ENCODE measurements around the gene CD55. TPM values are rescaled to one million over a fixed set of nuclear protein-coding genes. Genes with fewer than 3 reads are reported as not detected.

CD55 gene
- total and polyA plus RNA-seq, 2 donors: 83.1 to 108 TPM

- no peak overlapping the region for H3K27ac ChIP-seq (ENCODE audit: low read depth)
Measured at GRCh38 chr1:207388721-207389120, 67.2 kb downstream of the CD55 start.

GRCh38 chr1:207389728-207390464 lies 68.4 kb downstream of the CD55 start:
- no peaks in the 10 kb centered on the region for H3K36me3 ChIP-seq (ENCODE audit: insufficient read depth)
- H3K4me1 ChIP-seq (ENCODE audit: insufficient read depth): no peaks in the 10 kb centered on the region
- 36% methylated on average over 1 of the region's 1 CpG for WGBS
- no peak for DNase-seq (ENCODE audit: extremely low spot score)
- no peak overlapping the region for H3K4me3 ChIP-seq (ENCODE audit: low read depth, low read length)
- H3K27ac ChIP-seq (ENCODE audit: low read depth): no peak overlapping the region

More at GRCh38 chr1:207388721-207389120, 67.2 kb downstream of the CD55 start:
- Histone ChIP-seq H3K36me3 (ENCODE audit: insufficient read depth) (no peaks in the 10 kb centered on the region), H3K4me1 (ENCODE audit: insufficient read depth) (no peaks in the 10 kb centered on the region), H3K4me3 (ENCODE audit: low read depth, low read length) (no peak overlapping the region)
- no peak for DNase-seq (ENCODE audit: extremely low spot score)

- peak; percentile 14 for DNase-seq (ENCODE audit: extremely low spot score)
- Histone ChIP-seq H3K4me1 (ENCODE audit: insufficient read depth) (no peaks in the 10 kb centered on the region), H3K4me3 (ENCODE audit: low read depth, low read length) (no peak overlapping the region), H3K36me3 (ENCODE audit: insufficient read depth) (no peaks in the 10 kb centered on the region), H3K27ac (ENCODE audit: low read depth) (no peak overlapping the region)
- 33% methylated on average over 4 of the region's 4 CpGs for WGBS
Measured at GRCh38 chr1:207393610-207394009, 72.1 kb downstream of the CD55 start.

GRCh38 chr1:207396168-207396746 lies 74.8 kb downstream of the CD55 start:
- no peaks in the 10 kb centered on the region for H3K36me3 ChIP-seq (ENCODE audit: insufficient read depth)
- DNase-seq (ENCODE audit: extremely low spot score): no peak
- WGBS: 81% methylated on average over 3 of the region's 3 CpGs
- no peak overlapping the region for H3K4me3 ChIP-seq (ENCODE audit: low read depth, low read length)
- H3K27ac ChIP-seq (ENCODE audit: low read depth): no peak overlapping the region
- no peaks in the 10 kb centered on the region for H3K4me1 ChIP-seq (ENCODE audit: insufficient read depth)

GRCh38 chr1:207397525-207397926 lies 76.0 kb downstream of the CD55 start:
- H3K4me3 ChIP-seq (ENCODE audit: low read depth, low read length): no peak overlapping the region
- WGBS: 51% methylated on average over 2 of the region's 2 CpGs
- DNase-seq (ENCODE audit: extremely low spot score): no peak
- no peaks in the 10 kb centered on the region for H3K36me3 ChIP-seq (ENCODE audit: insufficient read depth)
- H3K4me1 ChIP-seq (ENCODE audit: insufficient read depth): no peaks in the 10 kb centered on the region
- H3K27ac ChIP-seq (ENCODE audit: low read depth): no peak overlapping the region

GRCh38 chr1:207398986-207399385 lies 77.5 kb downstream of the CD55 start:
- no peaks in the 10 kb centered on the region for H3K36me3 ChIP-seq (ENCODE audit: insufficient read depth)
- no peak for DNase-seq (ENCODE audit: extremely low spot score)
- 86% methylated on average over 1 of the region's 1 CpG for WGBS
- no peak overlapping the region for H3K27ac ChIP-seq (ENCODE audit: low read depth)
- no peaks in the 10 kb centered on the region for H3K4me1 ChIP-seq (ENCODE audit: insufficient read depth)
- no peak overlapping the region for H3K4me3 ChIP-seq (ENCODE audit: low read depth, low read length)

GRCh38 chr1:207401578-207401977 lies 80.1 kb downstream of the CD55 start:
- no peak overlapping the region for H3K4me3 ChIP-seq (ENCODE audit: low read depth, low read length)
- no peaks in the 10 kb centered on the region for H3K36me3 ChIP-seq (ENCODE audit: insufficient read depth)
- no peak overlapping the region for H3K27ac ChIP-seq (ENCODE audit: low read depth)
- no peaks in the 10 kb centered on the region for H3K4me1 ChIP-seq (ENCODE audit: insufficient read depth)
- WGBS: 97% methylated on average over 7 of the region's 7 CpGs
- no peak for DNase-seq (ENCODE audit: extremely low spot score)

- Histone ChIP-seq H3K27ac (ENCODE audit: low read depth) (no peak overlapping the region), H3K36me3 (ENCODE audit: insufficient read depth) (no peaks in the 10 kb centered on the region), H3K4me3 (ENCODE audit: low read depth, low read length) (no peak overlapping the region), H3K4me1 (ENCODE audit: insufficient read depth) (no peaks in the 10 kb centered on the region)
- 69% methylated on average over 4 of the region's 4 CpGs for WGBS
- no peak for DNase-seq (ENCODE audit: extremely low spot score)
Measured at GRCh38 chr1:207402744-207403143, 81.3 kb downstream of the CD55 start.

GRCh38 chr1:207404849-207405525 lies 83.5 kb downstream of the CD55 start:
- Histone ChIP-seq H3K4me1 (ENCODE audit: insufficient read depth) (no peaks in the 10 kb centered on the region), H3K27ac (ENCODE audit: low read depth) (no peak overlapping the region), H3K4me3 (ENCODE audit: low read depth, low read length) (no peak overlapping the region), H3K36me3 (ENCODE audit: insufficient read depth) (no peaks in the 10 kb centered on the region)
- WGBS: 78% methylated on average over 6 of the region's 6 CpGs
- peak; percentile 36 for DNase-seq (ENCODE audit: extremely low spot score)

- H3K27ac ChIP-seq (ENCODE audit: low read depth): no peak overlapping the region
Measured at GRCh38 chr1:207405814-207406213, 84.3 kb downstream of the CD55 start.

GRCh38 chr1:207407655-207408260 lies 86.3 kb downstream of the CD55 start:
- H3K36me3 ChIP-seq (ENCODE audit: insufficient read depth): no peaks in the 10 kb centered on the region
- H3K27ac ChIP-seq (ENCODE audit: low read depth): no peak overlapping the region
- no peak overlapping the region for H3K4me3 ChIP-seq (ENCODE audit: low read depth, low read length)
- no peak for DNase-seq (ENCODE audit: extremely low spot score)
- H3K4me1 ChIP-seq (ENCODE audit: insufficient read depth): no peaks in the 10 kb centered on the region
- WGBS: 34% methylated on average over 1 of the region's 1 CpG

More at GRCh38 chr1:207405814-207406213, 84.3 kb downstream of the CD55 start:
- H3K4me1 ChIP-seq (ENCODE audit: insufficient read depth): no peaks in the 10 kb centered on the region
- H3K36me3 ChIP-seq (ENCODE audit: insufficient read depth): no peaks in the 10 kb centered on the region
- no peak overlapping the region for H3K4me3 ChIP-seq (ENCODE audit: low read depth, low read length)
- no peak for DNase-seq (ENCODE audit: extremely low spot score)

Measured in urinary bladder (tissue), 4 donors.